GM23248 (cell line): ENCODE results near the gene ARHGEF4.

Experiments used
- EZH2 ChIP-seq: fragments of 200-600 bp; sonication (generic); IDR thresholded peaks from 2 replicates; pipeline ENCODE4 v1.6.1; 2018; ENCODE audit warnings: antibody characterized with exemption, mild to moderate bottlenecking; ENCODE audit not compliant: insufficient read depth, poor library complexity, severe bottlenecking
- EZH2phosphoT487 ChIP-seq: fragments of 200-600 bp; sonication (generic); IDR thresholded peaks from 2 replicates; pipeline ENCODE4 v1.6.1; 2018; ENCODE audit warnings: antibody characterized with exemption, moderate library complexity, mild to moderate bottlenecking, low read depth; ENCODE audit not compliant: insufficient read depth

DNA sequence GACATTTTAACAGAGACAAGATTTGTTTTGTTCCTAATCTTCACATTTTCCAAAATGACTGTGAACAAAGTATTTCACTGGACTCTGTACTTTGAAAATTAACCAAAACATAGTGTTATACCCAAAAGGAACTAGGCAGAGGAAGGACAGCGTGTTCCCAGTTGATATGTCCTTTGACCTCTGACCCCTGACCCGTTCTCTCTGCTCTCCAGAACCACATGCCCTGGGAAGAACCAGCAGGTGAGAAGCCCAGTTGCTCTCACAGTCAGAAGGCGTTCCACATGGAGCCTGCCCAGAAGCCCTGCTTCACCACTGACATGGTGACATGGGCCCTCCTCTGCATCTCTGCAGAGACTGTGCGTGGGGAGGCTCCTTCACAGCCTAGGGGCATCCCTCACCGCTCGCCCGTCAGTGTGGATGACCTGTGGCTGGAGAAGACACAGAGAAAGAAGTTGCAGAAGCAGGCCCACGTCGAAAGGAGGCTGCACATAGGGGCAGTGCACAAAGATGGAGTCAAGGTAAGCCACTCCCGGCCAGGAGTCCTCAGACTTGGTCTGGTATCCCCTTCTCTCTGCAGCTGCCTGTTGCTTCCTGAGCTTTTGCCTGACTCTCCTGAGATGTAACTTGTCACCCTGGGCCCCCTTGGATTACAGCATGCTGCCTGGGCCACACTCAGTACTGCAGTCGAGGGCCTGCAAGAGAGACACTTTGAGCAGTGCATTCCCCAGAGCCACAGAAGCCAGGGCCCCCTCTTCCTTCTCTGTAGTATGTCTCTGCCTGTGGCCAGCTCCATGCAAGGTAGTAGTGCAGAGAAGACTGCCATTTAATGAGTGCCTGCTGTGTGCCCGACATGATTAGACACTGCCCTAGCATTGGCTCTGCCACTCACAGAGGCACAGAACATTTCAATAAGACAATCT, 94.3 kb downstream of the ARHGEF4 start:
- TF ChIP-seq EZH2phosphoT487 = no peak
- TF ChIP-seq EZH2 = no peak
